HCT116 (cell line): Measurements from ENCODE around the gene TFF3. TPM values are rescaled to one million over a fixed set of nuclear protein-coding genes. Genes with fewer than 3 reads are reported as not detected.

ENCODE experiments used
- ATAC-seq: fragments of 200-7000 bp; cut with Tn5 transposase; 2 replicates; pipeline ENCODE4 v1.9.1; 2020; ENCODE audit warnings: mild to moderate bottlenecking, moderate library complexity
- BruUV-seq: library from RNA; stranded (reverse); fragments of 400-500 nt; replicated peaks from 2 replicates; lab custom pipeline; 2021; lab: Mats Ljungman, UMichigan
- CTCF ChIA-PET: fragments of 300-600 bp; sonication (Branson Sonifier 250); formaldehyde crosslinking; loops from one replicate; lab custom pipeline; 2021; ENCODE audit warnings: antibody characterized with exemption; lab: Charles Lee
- POLR2A ChIA-PET: fragments of 300-600, 350-600 bp; sonication (Branson Sonifier 250); formaldehyde crosslinking; loops from one replicate; lab custom pipeline; 2021; ENCODE audit warnings: antibody characterized with exemption; lab: Charles Lee
- RAD21 ChIA-PET, 2 experiments: fragments of 300-600 bp; sonication (Branson Sonifier 250); formaldehyde crosslinking; loops; one replicate each; lab custom pipeline; 2023; ENCODE audit warnings: low total read pairs in 2 of 2; ENCODE audit not compliant: uncharacterized antibody in 2 of 2, unreplicated experiment in 2 of 2, low non-redundant PET in 1 of 2; lab: Charles Lee
- DNase-seq: peaks from one replicate; pipeline ENCODE4 v3.0.0-alpha.2; 2010; ENCODE audit warnings: low read depth, low spot score
- H2AFZ ChIP-seq: fragments of 200-600 bp; shearing (Covaris generic), sonication (generic); 2 replicates; pipeline ENCODE4 v1.6.1; 2017; ENCODE audit warnings: low read depth, mixed run types, mixed read lengths, antibody characterized with exemption, low read length; ENCODE audit not compliant: poor library complexity, severe bottlenecking
- H3K27ac ChIP-seq: 2 replicates; pipeline ENCODE4 v1.5.1; 2012; ENCODE audit warnings: low read depth, low read length
- H3K27me3 ChIP-seq: fragments of 200-600 bp; sonication (generic); 2 replicates; pipeline ENCODE4 v1.6.1; 2016; ENCODE audit warnings: mixed run types, low read length, mixed read lengths; ENCODE audit not compliant: insufficient read depth
- H3K36me3 ChIP-seq, 2 experiments: fragments of 200-500 bp in 1 of 2; fragments of 200-600 bp in 1 of 2; sonication (Bioruptor generic) in 1 of 2; sonication (generic) in 1 of 2; 2 replicates each; pipeline versions ENCODE4 v1.5.1 to v1.6.1; 2014 to 2016; ENCODE audit warnings: low read length in 2 of 2, inconsistent platforms in 1 of 2, mixed read lengths in 1 of 2, mixed run types in 1 of 2; ENCODE audit not compliant: insufficient read depth in 2 of 2, control insufficient read depth in 1 of 2
- H3K4me1 ChIP-seq, 2 experiments: fragments of 200-600 bp in 1 of 2; sonication (generic) in 1 of 2; 2 replicates each; pipeline versions ENCODE4 v1.5.1 to v1.6.1; 2012 to 2017; ENCODE audit warnings: low read length in 2 of 2, inconsistent platforms in 1 of 2, mild to moderate bottlenecking in 1 of 2, mixed read lengths in 1 of 2, mixed run types in 1 of 2, moderate library complexity in 1 of 2; ENCODE audit not compliant: insufficient read depth in 2 of 2, control insufficient read depth in 1 of 2
- H3K4me2 ChIP-seq: fragments of 200-600 bp; sonication (generic); 2 replicates; pipeline ENCODE4 v1.6.1; 2017; ENCODE audit warnings: mixed run types, low read length, mixed read lengths
- H3K4me3 ChIP-seq, 2 experiments: fragments of 200-600 bp in 1 of 2; sonication (generic) in 1 of 2; replicated peaks in 1 of 2; 2 replicates each; pipeline ENCODE4 v1.5.1; 2011 to 2016; ENCODE audit warnings: low read length in 2 of 2, control low read depth in 1 of 2, low read depth in 1 of 2, mild to moderate bottlenecking in 1 of 2, mixed read lengths in 1 of 2, mixed run types in 1 of 2
- H3K79me2 ChIP-seq: fragments of 200-600 bp; sonication (generic); 2 replicates; pipeline ENCODE4 v1.6.1; 2017; ENCODE audit warnings: mild to moderate bottlenecking, mixed run types, low read length, moderate library complexity, mixed read lengths; ENCODE audit not compliant: insufficient read depth
- H3K9ac ChIP-seq: fragments of 200-600 bp; sonication (generic); 2 replicates; pipeline ENCODE4 v1.6.1; 2016; ENCODE audit warnings: low read length, mixed read lengths
- H3K9me2 ChIP-seq: fragments of 200-600 bp; sonication (generic), shearing (Covaris generic); 2 replicates; pipeline ENCODE4 v1.6.1; 2017; ENCODE audit warnings: mixed run types, mild to moderate bottlenecking, moderate library complexity; ENCODE audit not compliant: insufficient read depth
- H3K9me3 ChIP-seq, 2 experiments: fragments of 200-500 bp in 1 of 2; fragments of 200-600 bp in 1 of 2; sonication (Bioruptor generic) in 1 of 2; sonication (generic) in 1 of 2; 2 replicates each; pipeline ENCODE4 v1.6.1; 2014 to 2017; ENCODE audit warnings: low read length in 2 of 2, mixed read lengths in 2 of 2, inconsistent platforms in 1 of 2, low read depth in 1 of 2, mild to moderate bottlenecking in 1 of 2, mixed run types in 1 of 2, moderate library complexity in 1 of 2; ENCODE audit not compliant: control insufficient read depth in 1 of 2, insufficient read depth in 1 of 2
- H4K20me1 ChIP-seq: fragments of 200-600 bp; sonication (generic), shearing (Covaris generic); 2 replicates; pipeline ENCODE4 v1.6.1; 2017; ENCODE audit warnings: mixed run types, mild to moderate bottlenecking, moderate library complexity; ENCODE audit not compliant: insufficient read depth
- CEBPB ChIP-seq: IDR thresholded peaks from 2 replicates; pipeline ENCODE4 v1.6.1; 2012; ENCODE audit warnings: low read depth
- CTCF ChIP-seq, 3 experiments: fragments of 200-600 bp in 1 of 3; sonication (generic) in 1 of 3; IDR thresholded peaks in 2 of 3; conservative IDR thresholded peaks in 1 of 3; 2 replicates each; pipeline ENCODE4 v1.5.1; 2012 to 2017; ENCODE audit warnings: low read depth in 2 of 3, low read length in 2 of 3, antibody characterized with exemption in 1 of 3, borderline replicate concordance in 1 of 3, control low read depth in 1 of 3, mild to moderate bottlenecking in 1 of 3, mixed read lengths in 1 of 3, mixed run types in 1 of 3, moderate library complexity in 1 of 3; ENCODE audit not compliant: insufficient read depth in 1 of 3
- EGR1 ChIP-seq: IDR thresholded peaks from 2 replicates; pipeline ENCODE4 v1.6.1; 2012; ENCODE audit warnings: low read depth
- ELF1 ChIP-seq: IDR thresholded peaks from 2 replicates; pipeline ENCODE4 v1.6.1; 2012; ENCODE audit warnings: low read depth, borderline replicate concordance
- EZH2phosphoT487 ChIP-seq: fragments of 200-600 bp; IDR thresholded peaks from 2 replicates; pipeline ENCODE4 v1.6.1; 2018; ENCODE audit warnings: antibody characterized with exemption, borderline replicate concordance
- FOSL1 ChIP-seq: IDR thresholded peaks from 2 replicates; pipeline ENCODE4 v1.6.1; 2012; ENCODE audit warnings: low read depth
- MAX ChIP-seq: IDR thresholded peaks from 2 replicates; pipeline ENCODE4 v1.6.1; 2012
- POLR2A ChIP-seq: IDR thresholded peaks from 2 replicates; pipeline ENCODE4 v1.7.0; 2011; ENCODE audit warnings: borderline replicate concordance; ENCODE audit not compliant: insufficient read depth, insufficient read length; ENCODE audit errors: extremely low read depth
- POLR2AphosphoS5 ChIP-seq: IDR thresholded peaks from 2 replicates; pipeline ENCODE4 v1.6.1; 2011; ENCODE audit warnings: mild to moderate bottlenecking, low read depth, low read length, moderate library complexity
- RAD21 ChIP-seq: IDR thresholded peaks from 2 replicates; pipeline ENCODE4 v1.6.1; 2012; ENCODE audit warnings: low read depth, mild to moderate bottlenecking
- SIN3A ChIP-seq: IDR thresholded peaks from 2 replicates; pipeline ENCODE4 v1.6.1; 2012; ENCODE audit warnings: low read depth
- SRF ChIP-seq: IDR thresholded peaks from 2 replicates; pipeline ENCODE4 v1.6.1; 2012; ENCODE audit warnings: low read depth
- YY1 ChIP-seq: IDR thresholded peaks from 2 replicates; pipeline ENCODE4 v1.6.1; 2011; ENCODE audit warnings: low read length, low read depth, moderate library complexity, mild to moderate bottlenecking; ENCODE audit not compliant: insufficient replicate concordance; ENCODE audit errors: extremely low read depth
- ZBTB33 ChIP-seq: IDR thresholded peaks from 2 replicates; pipeline ENCODE4 v1.6.1; 2011; ENCODE audit warnings: mild to moderate bottlenecking, low read length, moderate library complexity; ENCODE audit not compliant: insufficient replicate concordance; ENCODE audit errors: extremely low read depth
- ZFX ChIP-seq: fragments of 450-650 bp; IDR thresholded peaks from 2 replicates; pipeline ENCODE4 v1.6.1; 2017
- ZNF274 ChIP-seq: fragments of 200-500 bp; sonication (Bioruptor generic); IDR thresholded peaks from 2 replicates; pipeline ENCODE4 v1.6.1; 2014; ENCODE audit warnings: mild to moderate bottlenecking, low read depth, low read length, inconsistent platforms
- intact Hi-C: fragments of 100-400 bp; cut with micrococcal nuclease; formaldehyde crosslinking; loops from 2 replicates; pipeline ENCODE4 v1.10.0; 2022
- total RNA-seq: library from RNA; stranded (reverse); gene quantifications from one replicate; pipeline ENCODE4 v1.2.1, GENCODE V29; 2021; ENCODE audit not compliant: unreplicated experiment
- TF ChIP-seq, protein P1 (sequence below): IDR thresholded peaks from 2 replicates; pipeline ENCODE4 v1.6.1; 2012

TFF3 gene
- total RNA-seq, 1 experiment from 2014 or later = 0.22 TPM

GRCh38 chr21:42271065-42271464, 44.1 kb downstream of the TFF3 start:
- no peaks in the 10 kb centered on the region for H3K9me2 ChIP-seq
- no peak overlapping the region for H3K27ac ChIP-seq
- ChIA-PET RAD21 (no interaction called here), POLR2A (no interaction called here), CTCF (interaction anchor here (1.2 to 1.9 kb wide), 2 partner anchors 11 to 12 kb away, joined by 4 to 6 read pairs; no protein-coding TSS in a partner anchor)
- no peak overlapping the region for H3K4me3 ChIP-seq
- no peaks in the 10 kb centered on the region for H4K20me1 ChIP-seq
- intact Hi-C loops = no loop called here
- H2AFZ ChIP-seq = no peak overlapping the region
- no peak overlapping the region for H3K9ac ChIP-seq
- BruUV-seq = no TSS peak
- H3K79me2 ChIP-seq = no peaks in the 10 kb centered on the region
- no peaks in the 10 kb centered on the region for H3K27me3 ChIP-seq
- H3K4me1 ChIP-seq = no peaks in the 10 kb centered on the region
- DNase-seq (no peak), ATAC-seq (no peak)
- no peaks in the 10 kb centered on the region for H3K36me3 ChIP-seq
- TF ChIP-seq CEBPB (no peak), EZH2phosphoT487 (no peak), POLR2AphosphoS5 (no peak), SIN3A (no peak), POLR2A (no peak), ZBTB33 (no peak), ZNF274 (no peak), RAD21 (no peak), YY1 (no peak), ELF1 (no peak), FOSL1 (no peak), CTCF (IDR thresholded peaks at IDR 0.05 in 2 of 3, conservative IDR thresholded peaks at IDR 0.05 in 1 of 3; ENCODE audit: borderline replicate concordance in 1 of 3, insufficient read depth in 1 of 3, low read depth in 2 of 3, low read length in 2 of 3) (no peak), ZFX (no peak), EGR1 (no peak), MAX (no peak), SRF (no peak)
- TF ChIP-seq, protein P1, sequence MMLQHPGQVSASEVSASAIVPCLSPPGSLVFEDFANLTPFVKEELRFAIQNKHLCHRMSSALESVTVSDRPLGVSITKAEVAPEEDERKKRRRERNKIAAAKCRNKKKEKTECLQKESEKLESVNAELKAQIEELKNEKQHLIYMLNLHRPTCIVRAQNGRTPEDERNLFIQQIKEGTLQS = no peak
- no peak overlapping the region for H3K4me2 ChIP-seq
- H3K9me3 ChIP-seq = no peaks in the 10 kb centered on the region
